CD4-positive, alpha-beta T cell treated with Interleukin-4 for 4 hours (primary cell): ENCODE measurements around the gene SLC35B2.

Experiments used
- DNase-seq: peaks from one replicate; pipeline ENCODE4 v3.0.0-alpha.2; 2020

Gene SLC35B2

GRCh38 chr6:44251576-44252524 lies 5.5 kb downstream of the SLC35B2 start:
- DNase-seq = no peak

- no peak for DNase-seq
Measured at GRCh38 chr6:44250718-44251123, 6.6 kb downstream of the SLC35B2 start.

- DNase-seq = no peak
Measured at GRCh38 chr6:44250067-44250717, 7.1 kb downstream of the SLC35B2 start.

DNA sequence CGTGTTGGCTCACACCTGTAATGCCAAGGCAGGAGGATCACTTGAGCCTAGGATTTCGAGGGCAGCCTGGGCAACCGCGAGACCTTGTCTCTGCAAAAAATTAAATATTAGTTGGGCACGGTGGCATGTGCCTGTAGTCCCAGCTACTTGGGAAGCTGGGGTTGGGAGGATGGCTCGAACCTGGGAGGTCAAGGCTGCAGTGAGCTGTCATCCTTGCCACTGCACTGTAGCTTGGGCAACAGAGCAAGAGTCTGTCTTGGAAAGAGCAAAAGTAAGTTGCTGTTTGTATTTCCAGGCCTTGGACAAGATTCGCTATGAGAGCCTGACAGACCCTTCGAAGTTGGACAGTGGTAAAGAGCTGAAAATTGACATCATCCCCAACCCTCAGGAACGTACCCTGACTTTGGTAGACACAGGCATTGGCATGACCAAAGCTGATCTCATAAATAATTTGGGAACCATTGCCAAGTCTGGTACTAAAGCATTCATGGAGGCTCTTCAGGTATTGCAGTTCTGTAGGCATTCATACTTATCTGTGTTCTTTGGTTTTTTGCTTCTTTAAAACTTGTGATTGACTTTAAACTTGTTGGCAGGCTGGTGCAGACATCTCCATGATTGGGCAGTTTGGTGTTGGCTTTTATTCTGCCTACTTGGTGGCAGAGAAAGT lies 8.1 kb downstream of the SLC35B2 start:
- DNase-seq = no peak

- no peak for DNase-seq
Measured at GRCh38 chr6:44248579-44248978, 8.7 kb downstream of the SLC35B2 start.

DNA sequence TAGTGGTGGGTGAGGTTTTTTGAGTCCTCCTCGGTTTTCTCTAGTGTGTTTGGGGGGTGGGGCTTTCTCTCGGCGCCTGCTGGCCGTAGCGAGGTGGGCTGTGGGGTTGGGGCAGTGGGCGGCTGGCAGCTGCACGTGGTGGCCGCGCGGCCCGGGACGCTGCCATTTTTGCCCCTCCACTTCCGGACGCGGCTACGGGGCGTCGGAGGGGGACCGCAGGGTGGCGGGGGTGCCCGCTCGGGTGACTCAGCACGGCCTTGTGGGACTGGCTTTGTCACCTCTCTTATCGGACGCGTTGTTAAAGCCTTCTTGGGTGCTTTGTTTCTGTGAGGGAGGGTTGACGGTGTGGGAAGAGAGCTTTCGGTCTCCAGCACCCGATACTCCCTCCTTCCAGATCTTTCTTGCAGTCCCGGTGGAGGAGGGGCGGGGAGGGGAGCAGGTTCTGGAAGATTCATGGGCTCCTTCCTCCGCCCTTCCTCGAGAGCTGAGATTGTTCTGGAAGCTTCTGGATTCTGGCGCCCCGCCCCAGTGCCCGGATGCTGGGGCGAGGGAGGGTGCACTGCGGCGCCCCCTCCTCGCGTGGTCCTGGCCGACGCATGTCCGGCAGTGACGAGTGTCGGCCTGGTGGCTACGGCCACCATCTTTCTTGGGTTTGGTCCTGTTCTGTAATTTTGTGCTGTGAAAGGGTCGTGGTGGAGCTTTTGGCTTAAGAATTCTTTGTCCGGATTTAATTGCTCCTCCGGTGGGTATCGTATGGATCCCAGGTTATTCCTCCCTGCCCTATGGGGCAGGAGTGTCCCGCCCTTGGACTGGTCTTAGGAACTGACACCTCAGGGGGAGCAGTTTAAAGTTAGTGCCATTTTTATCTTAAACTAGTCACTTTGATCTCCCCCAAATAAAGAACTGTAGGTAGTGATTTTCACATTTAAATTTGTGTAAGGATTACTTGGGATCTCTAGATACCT lies 9.7 kb downstream of the SLC35B2 start:
- DNase-seq = peak; percentile 93

DNA sequence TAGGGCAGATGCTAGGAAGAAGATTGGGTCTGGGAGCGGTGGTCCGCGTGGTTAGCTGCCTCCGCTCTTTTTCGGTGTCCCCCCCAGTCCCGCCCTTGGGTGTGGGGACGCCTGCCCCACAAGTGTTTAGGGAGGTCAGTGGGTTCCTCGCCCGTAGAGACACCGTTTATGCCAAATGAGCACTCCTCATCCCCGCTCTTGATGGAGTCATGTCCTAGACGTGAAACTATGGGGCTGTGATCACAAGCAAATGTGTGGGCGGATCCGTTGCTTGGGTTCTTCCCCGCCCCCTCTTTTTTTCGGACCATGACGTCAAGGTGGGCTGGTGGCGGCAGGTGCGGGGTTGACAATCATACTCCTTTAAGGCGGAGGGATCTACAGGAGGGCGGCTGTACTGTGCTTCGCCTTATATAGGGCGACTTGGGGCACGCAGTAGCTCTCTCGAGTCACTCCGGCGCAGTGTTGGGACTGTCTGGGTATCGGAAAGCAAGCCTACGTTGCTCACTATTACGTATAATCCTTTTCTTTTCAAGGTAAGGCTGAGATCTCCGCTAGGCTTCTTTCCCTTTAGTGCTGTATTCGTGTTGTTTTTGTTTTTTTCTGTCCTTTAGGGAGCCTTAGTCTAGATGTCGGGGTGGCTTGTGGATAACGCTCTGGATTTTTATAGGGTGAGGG lies 10.5 kb downstream of the SLC35B2 start, which contains the start of gene HSP90AB1:
TSS of gene HSP90AB1 (plus strand) at position 439 of the 675 bp plus-strand sequence. CDS start 1,529 bp downstream, outside the sequence.
- DNase-seq = peak; percentile 99

DNA sequence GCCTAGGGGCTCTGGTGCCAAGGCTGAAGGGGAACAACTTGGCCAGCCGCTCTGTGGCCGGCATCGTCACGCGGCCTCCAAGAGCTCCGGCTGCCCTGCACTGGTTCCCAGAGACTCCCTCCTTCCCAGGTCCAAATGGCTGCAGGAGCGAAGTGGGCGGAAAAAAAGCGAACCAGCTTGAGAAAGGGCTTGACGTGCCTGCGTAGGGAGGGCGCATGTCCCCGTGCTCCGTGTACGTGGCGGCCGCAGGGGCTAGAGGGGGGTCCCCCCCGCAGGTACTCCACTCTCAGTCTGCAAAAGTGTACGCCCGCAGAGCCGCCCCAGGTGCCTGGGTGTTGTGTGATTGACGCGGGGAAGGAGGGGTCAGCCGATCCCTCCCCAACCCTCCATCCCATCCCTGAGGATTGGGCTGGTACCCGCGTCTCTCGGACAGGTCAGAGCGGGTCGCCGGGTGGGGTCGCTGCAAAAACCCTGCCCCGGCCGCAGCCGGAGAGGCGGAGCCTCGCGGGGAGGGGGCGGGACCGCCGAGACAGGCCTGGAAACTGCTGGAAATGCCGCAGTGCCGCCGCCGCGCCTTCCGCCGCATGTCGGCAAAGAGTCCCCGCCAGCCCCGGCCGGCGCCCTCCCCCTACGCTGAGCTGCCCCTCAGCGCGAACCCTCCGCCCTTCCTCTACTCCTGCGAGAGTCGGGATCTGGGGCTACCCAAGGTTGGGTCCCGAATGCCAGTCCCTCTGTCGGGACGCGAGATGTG lies 11.2 kb downstream of the SLC35B2 start:
- peak; percentile 75 for DNase-seq

DNA sequence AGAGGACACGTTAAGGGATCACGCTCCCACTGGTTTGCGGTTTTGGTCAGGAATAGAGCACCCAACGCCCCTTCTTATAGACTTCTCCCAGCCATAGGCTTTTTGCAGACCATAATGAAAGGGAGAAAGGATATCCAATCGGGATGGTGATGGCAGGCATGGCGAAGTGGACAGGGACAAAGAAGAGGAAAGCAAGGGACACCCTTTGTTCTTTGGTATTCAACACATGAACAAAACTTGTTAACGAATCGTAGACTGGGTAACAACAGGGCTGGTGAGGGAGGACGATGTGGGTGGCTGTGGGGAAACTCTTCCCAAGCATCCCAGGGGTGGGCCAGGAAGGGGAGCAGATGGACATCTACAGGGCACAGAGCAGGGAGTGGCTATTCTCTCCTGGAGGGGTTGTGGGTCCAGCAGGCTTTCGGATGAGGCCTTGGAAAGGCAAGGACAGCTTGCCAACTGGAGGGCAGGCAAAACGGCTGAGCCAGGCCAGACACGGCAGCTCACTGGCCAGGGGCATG lies 11.9 kb downstream of the SLC35B2 start:
- DNase-seq = no peak

- no peak for DNase-seq
Measured at GRCh38 chr6:44243345-44243744, 14.0 kb downstream of the SLC35B2 start.

DNA sequence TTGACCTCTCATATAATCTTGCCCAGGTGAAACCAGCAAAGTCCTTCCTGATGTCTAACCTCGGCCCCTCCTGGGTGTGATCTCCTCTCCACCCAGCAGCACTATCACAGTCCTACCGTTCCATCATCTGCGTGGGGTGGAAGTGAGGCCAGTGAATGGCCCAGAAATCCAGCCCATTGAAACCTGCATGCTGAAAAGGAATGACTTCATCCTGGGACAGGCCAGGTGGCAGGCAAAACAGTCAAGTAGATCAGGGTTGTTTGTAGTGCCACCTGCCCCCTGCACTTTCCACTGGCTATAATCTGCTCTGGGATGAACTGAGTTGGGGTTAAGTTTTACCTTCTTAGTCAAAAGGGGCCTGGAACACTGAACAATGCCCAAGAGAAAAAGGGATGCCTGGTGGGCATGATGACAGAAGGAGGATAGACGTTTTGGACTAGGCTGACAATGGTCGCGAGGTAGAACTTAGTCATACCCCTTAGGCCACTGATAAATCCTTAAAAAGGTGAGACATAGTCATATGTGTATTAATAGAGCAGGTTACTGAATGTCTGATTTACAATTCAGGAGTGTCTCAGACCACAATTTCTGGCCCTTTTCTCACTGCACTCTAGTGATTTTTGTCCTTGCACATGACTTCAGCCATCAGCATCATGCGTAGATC lies 18.5 kb downstream of the SLC35B2 start:
- DNase-seq = no peak

DNA sequence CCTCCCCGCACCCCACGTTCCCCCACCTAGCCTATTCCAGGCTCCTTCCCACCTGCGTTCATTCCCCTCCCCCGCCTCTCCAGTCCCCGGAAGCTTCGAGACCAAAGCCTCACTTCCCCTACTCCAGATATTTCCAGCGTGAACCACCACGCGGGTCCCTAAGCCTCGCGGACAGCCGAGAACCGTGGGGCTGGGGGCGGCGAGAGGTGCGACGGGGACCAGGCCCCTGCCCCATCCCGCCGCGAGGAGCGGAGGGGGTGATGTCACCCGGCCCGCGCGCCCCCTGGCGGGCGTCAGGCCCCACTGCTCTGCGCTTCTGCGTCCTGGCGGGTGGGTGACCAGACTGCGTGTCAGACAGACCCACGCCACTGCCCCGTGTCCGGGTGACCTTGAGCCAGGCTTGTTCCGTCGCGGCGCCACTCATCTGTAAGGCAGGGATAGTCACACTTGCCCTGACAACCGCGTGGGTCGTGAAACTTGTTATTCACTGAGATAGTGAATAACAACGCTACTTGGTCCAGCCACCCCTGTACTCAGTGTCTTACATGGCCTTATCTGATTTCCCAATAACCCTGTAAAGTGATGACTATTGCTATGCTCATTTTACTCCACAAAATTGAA lies 19.4 kb downstream of the SLC35B2 start:
- DNase-seq = peak; percentile 71

- DNase-seq = peak; percentile 86
Measured at GRCh38 chr6:44237021-44237812, 20.1 kb downstream of the SLC35B2 start.

DNA sequence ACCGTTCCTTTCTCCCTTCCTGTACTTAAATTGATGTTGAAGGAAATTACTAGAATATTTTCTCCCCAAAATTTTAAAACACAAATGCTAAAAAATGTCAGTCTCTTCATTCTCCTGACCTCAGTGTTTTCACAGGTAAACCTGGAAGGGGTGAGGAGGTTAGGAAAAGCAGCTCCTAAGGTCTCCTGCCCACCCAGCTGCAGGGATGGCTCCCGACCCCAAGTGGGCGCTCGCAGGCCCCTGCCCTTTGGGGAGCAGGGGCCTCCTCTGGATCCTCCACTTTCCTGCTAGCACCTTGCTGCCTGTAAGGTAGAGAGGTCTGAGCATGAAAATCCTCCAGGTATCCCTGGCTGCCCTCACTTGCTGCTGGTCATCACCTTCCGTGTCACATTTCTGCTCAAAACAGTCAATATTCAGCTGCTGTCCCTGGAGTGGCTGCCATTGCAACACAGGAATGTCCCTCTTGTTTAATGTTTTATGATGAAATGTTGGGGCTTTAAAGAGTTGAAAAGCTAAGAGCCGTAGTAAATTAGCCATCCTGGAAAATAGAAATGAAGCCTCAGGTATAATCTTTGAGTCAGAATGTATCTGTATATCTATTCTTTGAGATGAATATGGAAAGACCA lies 21.3 kb downstream of the SLC35B2 start:
- DNase-seq = no peak

GRCh38 chr6:44235269-44235668 lies 22.1 kb downstream of the SLC35B2 start:
- no peak for DNase-seq

GRCh38 chr6:44234101-44235025 lies 23.0 kb downstream of the SLC35B2 start:
- no peak for DNase-seq

- no peak for DNase-seq
Measured at GRCh38 chr6:44233567-44234100, 23.7 kb downstream of the SLC35B2 start.
